Measurements from ENCODE around the gene HOTAIR. TPM values are rescaled to one million over a fixed set of nuclear protein-coding genes. Genes with fewer than 3 reads are reported as not detected.

Gene HOTAIR
- total RNA-seq, 3 donors from 2014 or later (not counting 1 experiment from before 2014, with no cell fraction given) = not detected

- DNase-seq = no peak
- no peak overlapping the region for H3K4me3 ChIP-seq (ENCODE audit: low read length)
- no peaks in the 10 kb centered on the region for H3K9me3 ChIP-seq (ENCODE audit: control insufficient read depth, insufficient read depth, low read length)
- H3K27ac ChIP-seq (ENCODE audit: low read length) = no peak overlapping the region
- peaks cover 5 to 6% of the 10 kb centered on the region in 2 donors for H3K4me1 Mint-ChIP-seq
- H3K27ac Mint-ChIP-seq = no peak overlapping the region
- WGBS (ENCODE audit: insufficient coverage) = 50% methylated on average over 2 of the region's 4 CpGs
- intact Hi-C loops (cut with micrococcal nuclease) = no loop called here
- H3K4me3 Mint-ChIP-seq = no peak overlapping the region
- H3K36me3 ChIP-seq (ENCODE audit: control insufficient read depth, insufficient read depth, low read length) = no peaks in the 10 kb centered on the region
- H3K27me3 ChIP-seq (ENCODE audit: control insufficient read depth, insufficient read depth, low read length) = peaks cover 79% of the 10 kb centered on the region
- no peak for ATAC-seq
- no peak for TF ChIP-seq CTCF (IDR thresholded peaks at IDR 0.05)
- peaks cover 84 to 96% of the 10 kb centered on the region in 2 donors for H3K27me3 Mint-ChIP-seq (ENCODE audit: low read depth in 2 of 2)
- H3K36me3 Mint-ChIP-seq = no peaks in the 10 kb centered on the region
- peaks cover 5% of the 10 kb centered on the region for H3K4me1 ChIP-seq (ENCODE audit: control insufficient read depth, insufficient read depth, low read length)
- H3K9me3 Mint-ChIP-seq = no peaks in the 10 kb centered on the region
Measured at GRCh38 chr12:53931844-53932581, 42.7 kb downstream of the HOTAIR start.

- no peak for TF ChIP-seq CTCF (IDR thresholded peaks at IDR 0.05)
- H3K9me3 ChIP-seq (ENCODE audit: control insufficient read depth, insufficient read depth, low read length) = no peaks in the 10 kb centered on the region
- intact Hi-C loops (cut with micrococcal nuclease) = no loop called here
- peaks cover 5% of the 10 kb centered on the region for H3K4me1 ChIP-seq (ENCODE audit: control insufficient read depth, insufficient read depth, low read length)
- H3K4me1 Mint-ChIP-seq = peaks cover 3 to 5% of the 10 kb centered on the region in 2 donors
- H3K27me3 ChIP-seq (ENCODE audit: control insufficient read depth, insufficient read depth, low read length) = peaks cover 77% of the 10 kb centered on the region
- ATAC-seq (no peak), DNase-seq (no peak)
- no peak overlapping the region for H3K27ac ChIP-seq (ENCODE audit: low read length)
- H3K36me3 Mint-ChIP-seq = no peaks in the 10 kb centered on the region
- H3K4me3 ChIP-seq (ENCODE audit: low read length) = no peak overlapping the region
- H3K27me3 Mint-ChIP-seq (ENCODE audit: low read depth in 2 of 2) = peaks cover 82 to 96% of the 10 kb centered on the region in 2 donors
- H3K36me3 ChIP-seq (ENCODE audit: control insufficient read depth, insufficient read depth, low read length) = no peaks in the 10 kb centered on the region
- H3K27ac Mint-ChIP-seq = no peak overlapping the region
- no peak overlapping the region for H3K4me3 Mint-ChIP-seq
- WGBS (ENCODE audit: insufficient coverage) = 11% methylated on average over 26 of the region's 30 CpGs
- no peaks in the 10 kb centered on the region for H3K9me3 Mint-ChIP-seq
Measured at GRCh38 chr12:53930591-53931255, 44.0 kb downstream of the HOTAIR start.

- H3K27me3 ChIP-seq (ENCODE audit: control insufficient read depth, insufficient read depth, low read length) = peaks cover 76% of the 10 kb centered on the region
- no peak for ATAC-seq
- 16% methylated on average over 3 of the region's 4 CpGs for WGBS (ENCODE audit: insufficient coverage)
Measured at GRCh38 chr12:53929527-53929926, 45.2 kb downstream of the HOTAIR start.

More at GRCh38 chr12:53929527-53929926, 45.2 kb downstream of the HOTAIR start:
- H3K9me3 ChIP-seq (ENCODE audit: control insufficient read depth, insufficient read depth, low read length) = no peaks in the 10 kb centered on the region
- H3K27me3 Mint-ChIP-seq (ENCODE audit: low read depth in 2 of 2) = peaks cover 76 to 96% of the 10 kb centered on the region in 2 donors
- no peaks in the 10 kb centered on the region for H3K36me3 ChIP-seq (ENCODE audit: control insufficient read depth, insufficient read depth, low read length)
- H3K4me1 ChIP-seq (ENCODE audit: control insufficient read depth, insufficient read depth, low read length) = peaks cover 5% of the 10 kb centered on the region
- no peak overlapping the region for H3K4me3 ChIP-seq (ENCODE audit: low read length)
- no peaks in the 10 kb centered on the region for H3K9me3 Mint-ChIP-seq
- H3K4me1 Mint-ChIP-seq = no peaks in the 10 kb centered on the region
- no peak for TF ChIP-seq CTCF (IDR thresholded peaks at IDR 0.05)
- no peak overlapping the region for H3K27ac Mint-ChIP-seq
- intact Hi-C loops (cut with micrococcal nuclease) = no loop called here
- H3K4me3 Mint-ChIP-seq = no peak overlapping the region
- H3K36me3 Mint-ChIP-seq = no peaks in the 10 kb centered on the region
- no peak for DNase-seq
- H3K27ac ChIP-seq (ENCODE audit: low read length) = no peak overlapping the region

Measured in natural killer cell (primary cell).